HCT116 (cell line): ENCODE data around the gene TCF12. TPM values are rescaled to one million over a fixed set of nuclear protein-coding genes. Genes with fewer than 3 reads are reported as not detected.

Experiments used
- ATAC-seq: fragments of 200-7000 bp; cut with Tn5 transposase; 2 replicates; pipeline ENCODE4 v1.9.1; 2020; ENCODE audit warnings: mild to moderate bottlenecking, moderate library complexity
- BruUV-seq: library from RNA; stranded (reverse); fragments of 400-500 nt; replicated peaks from 2 replicates; lab custom pipeline; 2021; lab: Mats Ljungman, UMichigan
- CTCF ChIA-PET: fragments of 300-600 bp; sonication (Branson Sonifier 250); formaldehyde crosslinking; loops from one replicate; lab custom pipeline; 2021; ENCODE audit warnings: antibody characterized with exemption; lab: Charles Lee
- POLR2A ChIA-PET: fragments of 300-600, 350-600 bp; sonication (Branson Sonifier 250); formaldehyde crosslinking; loops from one replicate; lab custom pipeline; 2021; ENCODE audit warnings: antibody characterized with exemption; lab: Charles Lee
- RAD21 ChIA-PET, 2 experiments: fragments of 300-600 bp; sonication (Branson Sonifier 250); formaldehyde crosslinking; loops; one replicate each; lab custom pipeline; 2023; ENCODE audit warnings: low total read pairs in 2 of 2; ENCODE audit not compliant: uncharacterized antibody in 2 of 2, unreplicated experiment in 2 of 2, low non-redundant PET in 1 of 2; lab: Charles Lee
- DNase-seq: peaks from one replicate; pipeline ENCODE4 v3.0.0-alpha.2; 2010; ENCODE audit warnings: low read depth, low spot score
- H2AFZ ChIP-seq: fragments of 200-600 bp; shearing (Covaris generic), sonication (generic); 2 replicates; pipeline ENCODE4 v1.6.1; 2017; ENCODE audit warnings: low read depth, mixed run types, mixed read lengths, antibody characterized with exemption, low read length; ENCODE audit not compliant: poor library complexity, severe bottlenecking
- H3K27ac ChIP-seq: 2 replicates; pipeline ENCODE4 v1.5.1; 2012; ENCODE audit warnings: low read depth, low read length
- H3K27me3 ChIP-seq: fragments of 200-600 bp; sonication (generic); 2 replicates; pipeline ENCODE4 v1.6.1; 2016; ENCODE audit warnings: mixed run types, low read length, mixed read lengths; ENCODE audit not compliant: insufficient read depth
- H3K36me3 ChIP-seq, 2 experiments: fragments of 200-500 bp in 1 of 2; fragments of 200-600 bp in 1 of 2; sonication (Bioruptor generic) in 1 of 2; sonication (generic) in 1 of 2; 2 replicates each; pipeline versions ENCODE4 v1.5.1 to v1.6.1; 2014 to 2016; ENCODE audit warnings: low read length in 2 of 2, inconsistent platforms in 1 of 2, mixed read lengths in 1 of 2, mixed run types in 1 of 2; ENCODE audit not compliant: insufficient read depth in 2 of 2, control insufficient read depth in 1 of 2
- H3K4me1 ChIP-seq, 2 experiments: fragments of 200-600 bp in 1 of 2; sonication (generic) in 1 of 2; 2 replicates each; pipeline versions ENCODE4 v1.5.1 to v1.6.1; 2012 to 2017; ENCODE audit warnings: low read length in 2 of 2, inconsistent platforms in 1 of 2, mild to moderate bottlenecking in 1 of 2, mixed read lengths in 1 of 2, mixed run types in 1 of 2, moderate library complexity in 1 of 2; ENCODE audit not compliant: insufficient read depth in 2 of 2, control insufficient read depth in 1 of 2
- H3K4me2 ChIP-seq: fragments of 200-600 bp; sonication (generic); 2 replicates; pipeline ENCODE4 v1.6.1; 2017; ENCODE audit warnings: mixed run types, low read length, mixed read lengths
- H3K4me3 ChIP-seq, 2 experiments: fragments of 200-600 bp in 1 of 2; sonication (generic) in 1 of 2; replicated peaks in 1 of 2; 2 replicates each; pipeline ENCODE4 v1.5.1; 2011 to 2016; ENCODE audit warnings: low read length in 2 of 2, control low read depth in 1 of 2, low read depth in 1 of 2, mild to moderate bottlenecking in 1 of 2, mixed read lengths in 1 of 2, mixed run types in 1 of 2
- H3K79me2 ChIP-seq: fragments of 200-600 bp; sonication (generic); 2 replicates; pipeline ENCODE4 v1.6.1; 2017; ENCODE audit warnings: mild to moderate bottlenecking, mixed run types, low read length, moderate library complexity, mixed read lengths; ENCODE audit not compliant: insufficient read depth
- H3K9ac ChIP-seq: fragments of 200-600 bp; sonication (generic); 2 replicates; pipeline ENCODE4 v1.6.1; 2016; ENCODE audit warnings: low read length, mixed read lengths
- H3K9me2 ChIP-seq: fragments of 200-600 bp; sonication (generic), shearing (Covaris generic); 2 replicates; pipeline ENCODE4 v1.6.1; 2017; ENCODE audit warnings: mixed run types, mild to moderate bottlenecking, moderate library complexity; ENCODE audit not compliant: insufficient read depth
- H3K9me3 ChIP-seq, 2 experiments: fragments of 200-500 bp in 1 of 2; fragments of 200-600 bp in 1 of 2; sonication (Bioruptor generic) in 1 of 2; sonication (generic) in 1 of 2; 2 replicates each; pipeline ENCODE4 v1.6.1; 2014 to 2017; ENCODE audit warnings: low read length in 2 of 2, mixed read lengths in 2 of 2, inconsistent platforms in 1 of 2, low read depth in 1 of 2, mild to moderate bottlenecking in 1 of 2, mixed run types in 1 of 2, moderate library complexity in 1 of 2; ENCODE audit not compliant: control insufficient read depth in 1 of 2, insufficient read depth in 1 of 2
- H4K20me1 ChIP-seq: fragments of 200-600 bp; sonication (generic), shearing (Covaris generic); 2 replicates; pipeline ENCODE4 v1.6.1; 2017; ENCODE audit warnings: mixed run types, mild to moderate bottlenecking, moderate library complexity; ENCODE audit not compliant: insufficient read depth
- CBX3 ChIP-seq: IDR thresholded peaks from 2 replicates; pipeline ENCODE4 v1.6.1; 2012; ENCODE audit warnings: low read depth
- CEBPB ChIP-seq: IDR thresholded peaks from 2 replicates; pipeline ENCODE4 v1.6.1; 2012; ENCODE audit warnings: low read depth
- ELF1 ChIP-seq: IDR thresholded peaks from 2 replicates; pipeline ENCODE4 v1.6.1; 2012; ENCODE audit warnings: low read depth, borderline replicate concordance
- EZH2 ChIP-seq: fragments of 200-600 bp; sonication (generic); IDR thresholded peaks from 2 replicates; pipeline ENCODE4 v1.6.1; 2017; ENCODE audit warnings: antibody characterized with exemption, mixed run types
- EZH2phosphoT487 ChIP-seq: fragments of 200-600 bp; IDR thresholded peaks from 2 replicates; pipeline ENCODE4 v1.6.1; 2018; ENCODE audit warnings: antibody characterized with exemption, borderline replicate concordance
- FOSL1 ChIP-seq: IDR thresholded peaks from 2 replicates; pipeline ENCODE4 v1.6.1; 2012; ENCODE audit warnings: low read depth
- MAX ChIP-seq: IDR thresholded peaks from 2 replicates; pipeline ENCODE4 v1.6.1; 2012
- REST ChIP-seq: IDR thresholded peaks from 2 replicates; pipeline ENCODE4 v1.6.1; 2012; ENCODE audit warnings: low read depth
- SIN3A ChIP-seq: IDR thresholded peaks from 2 replicates; pipeline ENCODE4 v1.6.1; 2012; ENCODE audit warnings: low read depth
- SP1 ChIP-seq: IDR thresholded peaks from 2 replicates; pipeline ENCODE4 v1.6.1; 2012; ENCODE audit warnings: low read depth
- SRF ChIP-seq: IDR thresholded peaks from 2 replicates; pipeline ENCODE4 v1.6.1; 2012; ENCODE audit warnings: low read depth
- intact Hi-C: fragments of 100-400 bp; cut with micrococcal nuclease; formaldehyde crosslinking; loops from 2 replicates; pipeline ENCODE4 v1.10.0; 2022
- total RNA-seq: library from RNA; stranded (reverse); gene quantifications from one replicate; pipeline ENCODE4 v1.2.1, GENCODE V29; 2021; ENCODE audit not compliant: unreplicated experiment

Gene TCF12
- total RNA-seq, 1 experiment from 2014 or later = 71.6 TPM

DNA sequence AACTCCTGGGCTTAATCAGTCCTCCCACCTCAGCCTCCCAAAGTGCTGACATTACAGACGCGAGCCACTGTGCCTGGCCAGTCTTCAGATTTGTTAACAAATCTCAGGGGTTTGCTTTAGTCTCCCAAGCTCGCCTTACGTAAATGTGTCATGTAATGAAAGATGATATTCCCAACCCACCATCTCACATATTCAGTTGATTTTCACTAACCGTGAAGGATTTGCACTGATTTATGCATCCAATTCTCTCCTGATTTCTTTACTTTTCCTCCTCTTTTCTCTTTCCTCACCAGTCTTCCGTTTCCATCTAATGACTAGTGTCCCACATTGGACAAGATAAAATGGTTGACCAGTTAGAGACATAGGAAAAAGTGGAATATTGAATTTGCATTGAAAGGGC lies 72.6 kb downstream of the TCF12 start:
- no peak for DNase-seq
- TF ChIP-seq MAX = no peak
- no peak for TF ChIP-seq CEBPB
- no peak for TF ChIP-seq EZH2
- no peak for TF ChIP-seq REST
- no peak for TF ChIP-seq SP1
- TF ChIP-seq CBX3 = no peak
- TF ChIP-seq SRF = no peak
- TF ChIP-seq EZH2phosphoT487 = no peak
- no peak for TF ChIP-seq ELF1
- TF ChIP-seq FOSL1 = no peak
- no peak for TF ChIP-seq SIN3A

More for the DNA sequence above, 72.6 kb downstream of the TCF12 start:
- no peak overlapping the region for H2AFZ ChIP-seq
- ChIA-PET POLR2A (no interaction called here), CTCF (no interaction called here), RAD21 (no interaction called here)
- H3K27ac ChIP-seq = no peak overlapping the region
- no peaks in the 10 kb centered on the region for H3K36me3 ChIP-seq
- H3K79me2 ChIP-seq = peaks cover 43% of the 10 kb centered on the region
- H4K20me1 ChIP-seq = peaks cover 14% of the 10 kb centered on the region; the same call in 1 of the 2 replicates
- no TSS peak for BruUV-seq
- H3K9ac ChIP-seq = no peak overlapping the region
- H3K9me3 ChIP-seq = no peaks in the 10 kb centered on the region
- H3K4me3 ChIP-seq = no peak overlapping the region
- ATAC-seq = no peak
- H3K4me2 ChIP-seq = no peak overlapping the region
- no peaks in the 10 kb centered on the region for H3K9me2 ChIP-seq
- no peaks in the 10 kb centered on the region; a peak in 1 of 4 replicates for H3K4me1 ChIP-seq
- no peaks in the 10 kb centered on the region for H3K27me3 ChIP-seq
- intact Hi-C loops = no loop called here
